ENCODE measurements around the gene MYO3B. TPM values are rescaled to one million over a fixed set of nuclear protein-coding genes. Genes with fewer than 3 reads are reported as not detected.

The MYO3B gene
- total and polyA plus RNA-seq, 2 donors (not counting 3 experiments of a cell fraction or from before 2014, with no cell fraction given): 0.03 TPM; not detected in 1

DNA sequence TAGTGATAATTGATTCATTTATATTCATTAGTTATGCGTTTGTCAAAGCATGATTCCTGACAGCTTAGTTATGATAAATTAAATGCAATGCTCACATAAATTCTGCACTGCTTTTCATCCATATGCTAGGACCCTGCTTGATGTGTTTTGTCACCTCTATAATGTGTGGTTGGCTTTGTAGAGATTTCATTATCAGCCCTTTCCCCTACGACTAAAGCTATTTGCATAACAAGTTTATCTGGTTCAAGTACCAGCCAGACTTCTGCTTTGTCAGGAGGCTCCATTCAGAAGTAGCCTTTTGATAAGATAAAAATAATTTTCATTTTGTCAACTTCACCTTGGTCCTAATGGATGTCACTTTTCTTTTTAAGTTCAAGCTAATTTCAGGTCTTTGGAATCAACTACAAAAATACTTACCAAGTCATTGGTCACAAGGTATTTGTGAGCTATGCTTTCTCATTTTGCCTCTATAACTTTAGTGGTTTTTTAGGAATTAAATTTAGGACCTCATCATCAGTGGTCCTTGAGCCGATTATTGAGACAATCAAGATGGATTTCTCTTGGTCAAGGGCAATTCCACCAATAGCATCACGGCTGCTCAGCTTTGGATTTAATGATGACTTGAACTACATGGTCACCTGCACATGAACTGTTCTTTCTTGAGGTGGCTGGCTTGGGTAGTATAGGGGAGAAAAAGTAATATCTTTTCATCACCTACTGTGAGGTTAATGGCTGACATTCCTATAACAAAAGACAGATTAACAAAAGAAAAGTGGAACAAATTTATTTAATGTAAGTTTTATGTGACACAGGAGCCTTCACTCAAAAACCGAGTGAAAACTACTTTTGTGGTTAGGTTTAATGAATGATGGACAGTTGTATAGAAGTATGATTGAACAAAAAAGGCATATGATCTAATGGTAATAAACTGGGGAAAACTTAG is 162.1 kb downstream of the MYO3B start:
- no peaks in the 10 kb centered on the region for H3K9me3 ChIP-seq (replicated peaks; ENCODE audit: control insufficient read depth, insufficient read depth, low read length)
- DNase-seq (ENCODE audit: low read depth, low spot score) (no peak), FAIRE-seq (no peak)
- peaks cover 12 to 15% of the 10 kb centered on the region in 2 experiments for H3K27me3 ChIP-seq (ENCODE audit: control insufficient read depth in 2 of 2, insufficient read depth in 2 of 2, low read length in 2 of 2)
- H3K4me3 ChIP-seq (replicated peaks in 1 of 3; ENCODE audit: insufficient read depth in 1 of 3, low read depth in 1 of 3, low read length in 3 of 3): no peak overlapping the region
- no peak overlapping the region for H2AFZ ChIP-seq (ENCODE audit: low read depth, low read length)
- TF ChIP-seq FOS (IDR thresholded peaks at IDR 0.05; ENCODE audit: borderline replicate concordance, insufficient read depth, low read length) (no peak), JUN (IDR thresholded peaks at IDR 0.05; ENCODE audit: borderline replicate concordance, insufficient read depth, insufficient read length, low read depth) (no peak), GATA2 (IDR thresholded peaks at IDR 0.05; ENCODE audit: insufficient read depth, insufficient read length, low read depth, low read length) (no peak), EZH2 (IDR thresholded peaks at IDR 0.05; ENCODE audit: borderline replicate concordance, low read depth, low read length, severe bottlenecking) (no peak), POLR2A (IDR thresholded peaks at IDR 0.05; ENCODE audit: low read depth, low read length) (no peak), POLR2AphosphoS5 (IDR thresholded peaks at IDR 0.05; ENCODE audit: insufficient read depth, low read depth, low read length) (no peak), MYC (IDR thresholded peaks at IDR 0.05; ENCODE audit: low read depth, low read length) (no peak)
- TF ChIP-seq, protein P1, sequence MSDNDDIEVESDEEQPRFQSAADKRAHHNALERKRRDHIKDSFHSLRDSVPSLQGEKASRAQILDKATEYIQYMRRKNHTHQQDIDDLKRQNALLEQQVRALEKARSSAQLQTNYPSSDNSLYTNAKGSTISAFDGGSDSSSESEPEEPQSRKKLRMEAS (IDR thresholded peaks at IDR 0.05; ENCODE audit: insufficient read depth, insufficient read length): no peak
- TF ChIP-seq, protein P2, sequence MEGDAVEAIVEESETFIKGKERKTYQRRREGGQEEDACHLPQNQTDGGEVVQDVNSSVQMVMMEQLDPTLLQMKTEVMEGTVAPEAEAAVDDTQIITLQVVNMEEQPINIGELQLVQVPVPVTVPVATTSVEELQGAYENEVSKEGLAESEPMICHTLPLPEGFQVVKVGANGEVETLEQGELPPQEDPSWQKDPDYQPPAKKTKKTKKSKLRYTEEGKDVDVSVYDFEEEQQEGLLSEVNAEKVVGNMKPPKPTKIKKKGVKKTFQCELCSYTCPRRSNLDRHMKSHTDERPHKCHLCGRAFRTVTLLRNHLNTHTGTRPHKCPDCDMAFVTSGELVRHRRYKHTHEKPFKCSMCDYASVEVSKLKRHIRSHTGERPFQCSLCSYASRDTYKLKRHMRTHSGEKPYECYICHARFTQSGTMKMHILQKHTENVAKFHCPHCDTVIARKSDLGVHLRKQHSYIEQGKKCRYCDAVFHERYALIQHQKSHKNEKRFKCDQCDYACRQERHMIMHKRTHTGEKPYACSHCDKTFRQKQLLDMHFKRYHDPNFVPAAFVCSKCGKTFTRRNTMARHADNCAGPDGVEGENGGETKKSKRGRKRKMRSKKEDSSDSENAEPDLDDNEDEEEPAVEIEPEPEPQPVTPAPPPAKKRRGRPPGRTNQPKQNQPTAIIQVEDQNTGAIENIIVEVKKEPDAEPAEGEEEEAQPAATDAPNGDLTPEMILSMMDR (IDR thresholded peaks at IDR 0.05; ENCODE audit: extremely low read depth in 1 of 2, insufficient read depth in 1 of 2, low read depth in 1 of 2, low read length in 2 of 2): no peak
- POLR2A ChIA-PET: no interaction called here
- H3K4me1 ChIP-seq (ENCODE audit: control insufficient read depth, extremely low read depth, insufficient read depth, low read length): no peaks in the 10 kb centered on the region
- CTCF ChIA-PET: interaction anchor here (3.5 to 3.8 kb wide), 2 partner anchors 16 to 21 kb away, joined by 9 to 19 read pairs; no protein-coding TSS in a partner anchor
- intact Hi-C loops (cut with micrococcal nuclease) (no loop called here), dilution Hi-C loops (cut with MboI; ENCODE audit: extremely low pct_ligation_motif_present, low sequenced_read_pairs) (no loop called here)
- no peaks in the 10 kb centered on the region for H3K9me1 ChIP-seq (replicated peaks; ENCODE audit: control insufficient read depth, extremely low read depth, insufficient read depth, low read length)
- no peak overlapping the region for H3K27ac ChIP-seq (ENCODE audit: insufficient read depth, low read depth, low read length)
- no TSS peak for BruUV-seq (replicated peaks)
- H3K79me2 ChIP-seq (ENCODE audit: control insufficient read depth, insufficient read depth, low read length): no peaks in the 10 kb centered on the region
- no peak overlapping the region for H3K4me2 ChIP-seq (ENCODE audit: insufficient read depth, low read length)
- H4K20me1 ChIP-seq (replicated peaks; ENCODE audit: control insufficient read depth, extremely low read depth, insufficient read depth, low read length): no peaks in the 10 kb centered on the region
- no peaks in the 10 kb centered on the region for H3K36me3 ChIP-seq (ENCODE audit: control insufficient read depth in 2 of 2, extremely low read depth in 1 of 2, insufficient read depth in 2 of 2, low read length in 2 of 2)
- H3K9ac ChIP-seq (replicated peaks; ENCODE audit: extremely low read depth, insufficient read depth, low read length): no peak overlapping the region
